Fibroblast of lung (primary cell): ENCODE results near the gene CEP85. TPM values are rescaled to one million over a fixed set of nuclear protein-coding genes. Genes with fewer than 3 reads are reported as not detected.
A peak's percentile ranks its signal among the peaks of the same experiment; 100 is the strongest.

Experiments
- DNase-seq, 2 donors: peaks; one replicate each; pipeline versions ENCODE4 v3.0.0 to v3.0.0-alpha.2; 2010; ENCODE audit warnings: low read depth in 2 of 2
- H2AFZ ChIP-seq: 2 replicates; pipeline ENCODE4 v1.5.1; 2012; ENCODE audit warnings: low read length, control low read depth, inconsistent platforms
- H3K27ac ChIP-seq: 2 replicates; pipeline ENCODE4 v1.5.1; 2011; ENCODE audit warnings: low read length, control low read depth; ENCODE audit not compliant: insufficient read depth
- H3K27me3 ChIP-seq: 2 replicates; pipeline ENCODE4 v1.5.1; 2011; ENCODE audit warnings: mild to moderate bottlenecking, low read length; ENCODE audit not compliant: control insufficient read depth, insufficient read depth
- H3K36me3 ChIP-seq: 2 replicates; pipeline ENCODE4 v1.5.1; 2011; ENCODE audit warnings: low read length; ENCODE audit not compliant: control insufficient read depth, insufficient read depth
- H3K4me1 ChIP-seq: 2 replicates; pipeline ENCODE4 v1.5.1; 2011; ENCODE audit warnings: low read length; ENCODE audit not compliant: control insufficient read depth, insufficient read depth; ENCODE audit errors: extremely low read depth
- H3K4me2 ChIP-seq: 2 replicates; pipeline ENCODE4 v1.5.1; 2011; ENCODE audit warnings: low read length, control low read depth; ENCODE audit not compliant: insufficient read depth; ENCODE audit errors: extremely low read depth
- H3K4me3 ChIP-seq, 4 experiments: fragments of 200-600 bp in 1 of 4; sonication (generic) in 1 of 4; replicated peaks in 1 of 4; 2 replicates each; pipeline ENCODE4 v1.5.1; 2011 to 2016; ENCODE audit warnings: low read length in 4 of 4, low read depth in 3 of 4, mild to moderate bottlenecking in 3 of 4, control low read depth in 2 of 4, inconsistent platforms in 1 of 4, mixed read lengths in 1 of 4; ENCODE audit not compliant: insufficient read depth in 1 of 4; ENCODE audit errors: control extremely low read depth in 1 of 4
- H3K79me2 ChIP-seq: 2 replicates; pipeline ENCODE4 v1.5.1; 2012; ENCODE audit warnings: mild to moderate bottlenecking, low read length, inconsistent platforms; ENCODE audit not compliant: control insufficient read depth, insufficient read depth
- H3K9ac ChIP-seq: 2 replicates; pipeline ENCODE4 v1.5.1; 2011; ENCODE audit warnings: mild to moderate bottlenecking, low read length, control low read depth; ENCODE audit not compliant: insufficient read depth
- H3K9me3 ChIP-seq: 2 replicates; pipeline ENCODE4 v1.5.1; 2012; ENCODE audit warnings: low read depth, low read length; ENCODE audit not compliant: control insufficient read depth, insufficient read depth
- H4K20me1 ChIP-seq: 2 replicates; pipeline ENCODE4 v1.5.1; 2011; ENCODE audit warnings: low read length; ENCODE audit not compliant: control insufficient read depth, insufficient read depth; ENCODE audit errors: extremely low read depth
- CTCF ChIP-seq, 2 donors: IDR thresholded peaks in 1 of 2; conservative IDR thresholded peaks in 1 of 2; 1 replicate in 1 of 2; 2 replicates in 1 of 2; pipeline ENCODE4 v1.5.1; 2011 to 2012; ENCODE audit warnings: low read length in 2 of 2, control low read depth in 1 of 2, inconsistent platforms in 1 of 2, low read depth in 1 of 2, mild to moderate bottlenecking in 1 of 2
- EZH2 ChIP-seq: IDR thresholded peaks from 2 replicates; pipeline ENCODE4 v1.5.1; 2012; ENCODE audit warnings: low read length, control low read depth, mild to moderate bottlenecking; ENCODE audit errors: missing control alignments
- polyA plus RNA-seq, 2 donors: library from polyadenylated mRNA; depleted of rRNA in 1 of 2; stranded (reverse) in 1 of 2; unstranded in 1 of 2; fragments of >200 nt; gene quantifications; 2 replicates each; pipeline ENCODE4 v1.2.1, GENCODE V29; 2011 to 2012; ENCODE audit warnings: missing spikeins in 1 of 2
- total RNA-seq: library from RNA; depleted of rRNA; stranded (reverse); fragments of >200 nt; gene quantifications from 2 replicates; pipeline ENCODE4 v1.2.1, GENCODE V29; 2014

The CEP85 gene
- total and polyA plus RNA-seq, 2 donors (not counting 1 experiment from before 2014, with no cell fraction given): 4.7 to 6.9 TPM

GRCh38 chr1:26277719-26278118 lies 43.7 kb downstream of the CEP85 start:
- Histone ChIP-seq H3K9ac (no peak overlapping the region), H3K9me3 (no peaks in the 10 kb centered on the region), H3K36me3 (peaks cover 7% of the 10 kb centered on the region), H3K79me2 (peaks cover 34% of the 10 kb centered on the region), H3K27me3 (no peaks in the 10 kb centered on the region), H4K20me1 (no peaks in the 10 kb centered on the region), H3K4me2 (no peak overlapping the region), H3K4me3 (no peak overlapping the region), H3K27ac (peak overlapping the region; percentile 60), H3K4me1 (peaks cover 58% of the 10 kb centered on the region), H2AFZ (no peak overlapping the region)
- no peak for DNase-seq
- TF ChIP-seq CTCF (conservative IDR thresholded peaks at IDR 0.05 in 1 of 2, IDR thresholded peaks at IDR 0.05 in 1 of 2; ENCODE audit: low read depth in 1 of 2, low read length in 2 of 2) (no peak), EZH2 (no peak)

GRCh38 chr1:26278303-26278702 lies 44.3 kb downstream of the CEP85 start:
- TF ChIP-seq EZH2 (no peak), CTCF (conservative IDR thresholded peaks at IDR 0.05 in 1 of 2, IDR thresholded peaks at IDR 0.05 in 1 of 2; ENCODE audit: low read depth in 1 of 2, low read length in 2 of 2) (no peak)
- Histone ChIP-seq H3K27me3 (no peaks in the 10 kb centered on the region), H3K4me2 (no peak overlapping the region), H3K9ac (no peak overlapping the region), H3K27ac (peak overlapping the region; percentile 84), H3K4me3 (no peak overlapping the region), H4K20me1 (no peaks in the 10 kb centered on the region), H3K4me1 (peaks cover 59% of the 10 kb centered on the region), H3K79me2 (peaks cover 37% of the 10 kb centered on the region), H2AFZ (no peak overlapping the region), H3K36me3 (peaks cover 7% of the 10 kb centered on the region), H3K9me3 (no peaks in the 10 kb centered on the region)
- DNase-seq: peak; percentile 79 to 93

GRCh38 chr1:26278724-26279455 lies 44.9 kb downstream of the CEP85 start:
- Histone ChIP-seq H3K79me2 (peaks cover 39% of the 10 kb centered on the region), H3K9me3 (no peaks in the 10 kb centered on the region), H3K27ac (peak overlapping the region; percentile 84), H2AFZ (no peak overlapping the region), H3K4me2 (peak overlapping the region; percentile 88), H3K36me3 (peaks cover 7% of the 10 kb centered on the region), H3K9ac (no peak overlapping the region), H3K4me3 (peak overlapping the region; percentile 71 to 96 (median 78)), H3K27me3 (no peaks in the 10 kb centered on the region), H4K20me1 (no peaks in the 10 kb centered on the region), H3K4me1 (peaks cover 61% of the 10 kb centered on the region)
- TF ChIP-seq CTCF (conservative IDR thresholded peaks at IDR 0.05 in 1 of 2, IDR thresholded peaks at IDR 0.05 in 1 of 2; ENCODE audit: low read depth in 1 of 2, low read length in 2 of 2) (no peak), EZH2 (no peak)
- peak; percentile 45 to 70 for DNase-seq
